Tibial nerve (tissue), 3 donors: ENCODE measurements around the gene CHMP1B.

Source experiments
- POLR2A ChIP-seq, 2 donors: fragments of 450-650 bp; IDR thresholded peaks; one replicate each; pipeline ENCODE4 v1.6.1; 2017; ENCODE audit warnings: antibody characterized with exemption in 2 of 2, mild to moderate bottlenecking in 2 of 2, moderate library complexity in 2 of 2
- TF ChIP-seq, protein P1 (sequence below), 5 experiments: fragments of 200-600 bp in 3 of 5; fragments of 450-650 bp in 2 of 5; sonication (generic) in 3 of 5; IDR thresholded peaks; one replicate each; pipeline ENCODE4 v1.5.1; 2016 to 2019; ENCODE audit warnings: antibody characterized with exemption in 5 of 5, mild to moderate bottlenecking in 3 of 5, moderate library complexity in 2 of 5

DNA sequence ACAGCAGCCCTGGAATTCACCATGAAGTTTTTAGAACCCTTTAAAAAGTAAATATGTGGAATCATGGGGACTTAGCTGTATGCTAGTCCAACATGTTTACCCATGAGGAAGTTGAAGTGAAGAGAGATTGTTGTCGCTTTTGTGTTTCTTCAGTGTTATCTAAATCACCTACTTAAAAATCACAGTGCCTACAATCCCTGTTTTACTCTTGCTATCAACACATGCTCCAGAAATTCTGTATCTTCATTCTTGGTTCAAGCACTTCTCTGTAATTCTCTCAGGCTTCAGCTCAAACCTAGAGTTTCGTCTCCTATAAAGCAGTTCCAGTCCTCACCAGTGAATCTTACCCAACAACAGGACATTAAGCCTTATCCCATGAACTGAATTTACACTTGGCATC, 30.5 kb upstream of the CHMP1B start:
- TF ChIP-seq, protein P1, sequence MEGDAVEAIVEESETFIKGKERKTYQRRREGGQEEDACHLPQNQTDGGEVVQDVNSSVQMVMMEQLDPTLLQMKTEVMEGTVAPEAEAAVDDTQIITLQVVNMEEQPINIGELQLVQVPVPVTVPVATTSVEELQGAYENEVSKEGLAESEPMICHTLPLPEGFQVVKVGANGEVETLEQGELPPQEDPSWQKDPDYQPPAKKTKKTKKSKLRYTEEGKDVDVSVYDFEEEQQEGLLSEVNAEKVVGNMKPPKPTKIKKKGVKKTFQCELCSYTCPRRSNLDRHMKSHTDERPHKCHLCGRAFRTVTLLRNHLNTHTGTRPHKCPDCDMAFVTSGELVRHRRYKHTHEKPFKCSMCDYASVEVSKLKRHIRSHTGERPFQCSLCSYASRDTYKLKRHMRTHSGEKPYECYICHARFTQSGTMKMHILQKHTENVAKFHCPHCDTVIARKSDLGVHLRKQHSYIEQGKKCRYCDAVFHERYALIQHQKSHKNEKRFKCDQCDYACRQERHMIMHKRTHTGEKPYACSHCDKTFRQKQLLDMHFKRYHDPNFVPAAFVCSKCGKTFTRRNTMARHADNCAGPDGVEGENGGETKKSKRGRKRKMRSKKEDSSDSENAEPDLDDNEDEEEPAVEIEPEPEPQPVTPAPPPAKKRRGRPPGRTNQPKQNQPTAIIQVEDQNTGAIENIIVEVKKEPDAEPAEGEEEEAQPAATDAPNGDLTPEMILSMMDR (IDR thresholded peaks at IDR 0.05): no peak
- no peak for TF ChIP-seq POLR2A (IDR thresholded peaks at IDR 0.05)
